ENCODE results near the gene ITIH3.

Gene ITIH3

GRCh38 chr3:52779011-52779836, 15.4 kb upstream of the ITIH3 start:
- DNase-seq (ENCODE audit: low read depth) = no peak

DNA sequence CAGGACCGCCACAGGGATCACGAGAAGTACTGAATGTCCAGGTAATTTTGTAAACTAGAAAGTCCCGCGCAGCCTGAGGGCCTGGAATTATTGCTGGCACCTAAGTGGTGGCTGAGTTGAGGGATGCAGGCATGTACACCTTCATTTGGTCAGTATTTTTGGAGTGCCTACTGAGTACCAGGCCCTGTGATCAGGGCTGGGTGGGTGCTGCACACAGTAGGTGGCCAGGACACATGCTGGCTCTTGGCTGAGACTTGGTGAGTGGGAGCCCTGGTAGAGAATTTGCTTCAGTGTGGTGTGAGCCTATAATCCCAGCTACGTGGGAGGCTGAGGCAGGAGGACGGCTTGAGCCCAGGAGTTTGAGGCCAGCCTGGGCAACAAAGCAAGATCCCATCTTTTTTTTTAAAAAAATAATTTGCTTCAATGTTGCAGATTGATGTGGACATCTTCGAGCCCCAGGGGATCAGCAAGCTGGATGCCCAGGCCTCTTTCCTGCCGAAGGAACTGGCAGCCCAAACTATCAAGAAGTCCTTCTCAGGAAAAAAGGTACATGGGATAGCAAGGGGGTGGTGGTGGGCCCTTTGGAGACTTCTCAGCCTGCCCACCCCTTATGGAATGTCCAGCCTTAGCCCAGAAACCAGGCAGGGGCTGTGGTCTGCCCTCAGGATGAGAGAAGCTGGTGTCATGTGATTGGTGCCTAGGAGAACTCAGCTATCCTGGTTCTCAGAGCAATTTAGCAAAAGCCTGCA, 14.6 kb upstream of the ITIH3 start:
- DNase-seq (ENCODE audit: low read depth) = no peak

DNA sequence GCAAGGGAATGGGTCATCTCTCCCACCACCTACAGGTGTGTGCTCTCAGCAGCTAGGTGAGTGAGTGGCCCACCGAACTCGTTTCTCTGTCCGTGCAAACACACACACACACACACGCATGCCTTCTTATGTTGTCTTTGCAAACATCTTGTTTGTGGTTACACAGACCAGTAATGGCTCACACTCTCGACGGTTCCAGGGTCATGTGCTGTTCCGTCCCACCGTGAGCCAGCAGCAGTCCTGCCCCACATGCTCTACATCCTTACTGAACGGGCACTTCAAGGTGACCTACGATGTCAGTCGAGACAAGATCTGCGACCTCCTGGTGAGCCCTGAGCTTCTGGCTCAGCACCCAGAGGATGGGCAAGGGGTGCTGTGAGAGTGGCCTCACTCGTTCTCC, 12.9 kb upstream of the ITIH3 start:
- DNase-seq (ENCODE audit: low read depth) = no peak

- DNase-seq (ENCODE audit: low read depth) = no peak
Measured at GRCh38 chr3:52782412-52783210, 12.0 kb upstream of the ITIH3 start.

DNA sequence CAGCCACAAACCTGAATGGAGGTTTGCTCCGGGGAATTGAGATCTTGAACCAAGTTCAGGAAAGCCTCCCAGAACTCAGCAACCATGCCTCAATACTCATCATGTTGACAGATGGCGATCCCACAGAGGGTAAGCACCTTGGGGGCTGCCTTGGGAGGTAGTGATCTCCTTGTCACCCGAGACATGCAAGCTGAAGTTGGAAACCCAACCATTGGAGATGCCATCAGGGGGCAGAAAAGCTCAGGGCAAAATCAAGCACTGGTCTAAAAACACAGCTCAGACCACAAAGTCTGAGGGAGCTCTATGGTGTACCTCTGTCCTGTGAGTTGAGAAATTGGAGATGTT, 11.4 kb upstream of the ITIH3 start:
- DNase-seq (ENCODE audit: low read depth) = no peak

GRCh38 chr3:52784021-52784621, 10.5 kb upstream of the ITIH3 start:
- no peak for DNase-seq (ENCODE audit: low read depth)

- no peak for DNase-seq (ENCODE audit: low read depth)
Measured at GRCh38 chr3:52784931-52785590, 9.5 kb upstream of the ITIH3 start.

GRCh38 chr3:52786330-52787215, 8.0 kb upstream of the ITIH3 start:
- no peak for DNase-seq (ENCODE audit: low read depth)

DNA sequence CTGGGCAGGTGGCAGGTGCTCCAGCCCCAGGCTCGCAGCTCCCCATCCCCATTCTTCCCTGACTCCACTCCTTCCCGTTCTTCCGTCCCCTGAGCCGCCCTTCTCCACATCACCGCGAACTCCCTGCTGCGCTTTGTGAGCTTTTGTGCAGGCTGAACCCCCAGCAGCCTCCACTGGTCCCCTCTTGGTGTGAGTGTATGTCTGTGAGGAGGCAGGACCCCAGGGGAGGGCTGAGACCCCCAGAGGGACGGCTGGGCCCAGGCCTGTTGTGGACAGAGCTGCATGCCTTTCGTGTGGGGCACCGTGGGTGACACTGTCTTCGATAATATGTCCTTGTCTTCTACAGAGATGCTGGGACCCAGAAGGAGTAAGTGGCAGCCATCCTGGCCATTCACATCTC, 7.3 kb upstream of the ITIH3 start:
- no peak for DNase-seq (ENCODE audit: low read depth)

GRCh38 chr3:52787672-52788625, 6.6 kb upstream of the ITIH3 start:
- DNase-seq (ENCODE audit: low read depth) = no peak

DNA sequence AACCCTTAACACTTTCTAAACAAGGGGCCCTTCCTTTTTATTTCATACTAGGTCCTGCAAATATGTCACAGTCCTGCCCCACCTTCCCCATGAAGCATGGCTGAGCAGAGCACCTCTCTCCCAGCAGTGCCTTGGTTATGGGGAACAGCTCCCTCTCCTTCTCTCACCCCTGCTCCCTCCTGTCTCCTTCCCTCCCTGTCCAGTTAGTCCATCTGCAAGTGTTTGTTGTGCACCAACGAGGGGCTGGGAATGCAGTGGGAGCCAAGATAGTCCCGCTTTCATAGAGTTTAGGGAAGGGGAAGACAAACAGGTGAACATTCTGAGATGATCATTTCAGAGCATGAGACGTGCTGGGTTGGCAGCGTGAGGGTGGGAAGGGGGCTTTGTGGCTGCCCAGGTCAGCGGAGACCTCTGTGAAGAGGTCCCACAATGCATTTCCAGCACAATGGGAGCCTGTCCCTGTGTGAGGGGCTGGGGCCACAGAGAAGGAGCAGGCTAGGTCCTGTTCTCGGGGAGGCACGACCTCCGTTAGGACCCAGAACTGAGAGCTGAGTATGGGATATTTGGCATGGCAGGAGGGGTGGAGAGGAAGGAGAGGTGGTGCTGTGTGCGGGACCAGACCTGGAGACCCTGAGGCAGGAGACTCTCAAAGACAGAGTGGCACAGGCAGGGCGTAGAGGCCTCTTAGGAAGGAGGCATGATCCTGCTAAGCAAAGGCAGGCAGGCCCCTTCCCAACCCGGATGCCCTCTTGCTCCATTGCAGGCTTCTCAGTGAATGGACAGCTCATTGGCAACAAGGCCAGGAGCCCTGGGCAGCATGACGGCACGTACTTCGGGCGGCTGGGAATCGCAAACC, 5.5 kb upstream of the ITIH3 start:
- DNase-seq (ENCODE audit: low read depth) = no peak

DNA sequence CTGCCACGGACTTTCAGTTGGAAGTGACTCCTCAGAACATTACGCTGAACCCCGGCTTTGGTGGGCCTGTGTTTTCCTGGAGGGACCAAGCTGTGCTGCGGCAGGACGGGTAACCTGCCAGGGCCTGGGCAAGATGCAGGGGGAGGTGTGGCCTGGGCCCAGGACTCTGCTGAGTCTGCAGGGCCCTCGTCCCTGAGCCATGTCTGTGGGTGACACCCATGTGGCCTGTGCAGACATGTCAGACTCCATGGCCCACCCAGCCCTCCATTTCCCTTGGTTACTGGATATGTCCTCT, 4.9 kb upstream of the ITIH3 start:
- DNase-seq (ENCODE audit: low read depth) = no peak

DNA sequence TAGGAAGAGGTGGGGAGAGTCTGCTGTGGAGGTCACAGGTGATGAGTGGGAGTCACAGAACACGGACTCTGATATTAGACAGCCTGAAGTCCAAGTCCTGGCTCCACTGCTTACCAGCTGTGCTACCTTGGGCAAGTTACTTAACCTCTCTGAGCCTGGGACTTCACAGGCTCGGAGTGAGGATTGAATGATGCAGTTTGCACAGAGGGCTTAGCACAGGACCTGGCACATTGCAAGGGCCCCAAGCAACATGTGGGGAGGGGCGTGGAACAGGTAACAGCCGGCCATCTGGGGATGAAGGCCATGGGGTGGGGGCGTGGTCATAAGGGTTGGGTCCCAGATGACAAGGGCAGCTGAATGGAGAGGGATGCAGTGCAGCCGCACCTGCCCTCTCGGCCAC, 4.3 kb upstream of the ITIH3 start:
- no peak for DNase-seq (ENCODE audit: low read depth)

- no peak for DNase-seq (ENCODE audit: low read depth)
Measured at GRCh38 chr3:52790741-52791140, 3.9 kb upstream of the ITIH3 start.

DNA sequence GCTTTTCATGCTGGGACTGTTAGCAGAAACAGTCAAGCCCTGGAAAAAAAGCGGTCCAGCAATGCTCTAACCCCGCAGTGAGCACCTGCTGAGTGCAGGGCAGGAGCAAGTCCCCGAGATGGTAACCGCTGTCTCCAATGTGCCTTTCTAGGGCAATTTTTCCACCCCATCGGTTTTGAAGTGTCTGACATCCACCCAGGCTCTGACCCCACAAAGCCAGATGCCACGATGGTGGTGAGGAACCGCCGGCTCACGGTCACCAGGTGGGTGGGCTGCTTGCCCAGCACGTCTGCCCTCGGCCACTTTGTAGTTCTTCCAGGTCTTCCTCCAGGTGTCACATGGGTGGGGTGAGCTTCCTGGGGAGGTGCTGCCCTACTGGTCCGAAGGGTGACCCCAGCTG, 3.2 kb upstream of the ITIH3 start:
- DNase-seq (ENCODE audit: low read depth) = no peak

GRCh38 chr3:52791928-52792327, 2.7 kb upstream of the ITIH3 start:
- DNase-seq (ENCODE audit: low read depth) = no peak

GRCh38 chr3:52792413-52792812, 2.2 kb upstream of the ITIH3 start:
- DNase-seq (ENCODE audit: low read depth) = no peak

DNA sequence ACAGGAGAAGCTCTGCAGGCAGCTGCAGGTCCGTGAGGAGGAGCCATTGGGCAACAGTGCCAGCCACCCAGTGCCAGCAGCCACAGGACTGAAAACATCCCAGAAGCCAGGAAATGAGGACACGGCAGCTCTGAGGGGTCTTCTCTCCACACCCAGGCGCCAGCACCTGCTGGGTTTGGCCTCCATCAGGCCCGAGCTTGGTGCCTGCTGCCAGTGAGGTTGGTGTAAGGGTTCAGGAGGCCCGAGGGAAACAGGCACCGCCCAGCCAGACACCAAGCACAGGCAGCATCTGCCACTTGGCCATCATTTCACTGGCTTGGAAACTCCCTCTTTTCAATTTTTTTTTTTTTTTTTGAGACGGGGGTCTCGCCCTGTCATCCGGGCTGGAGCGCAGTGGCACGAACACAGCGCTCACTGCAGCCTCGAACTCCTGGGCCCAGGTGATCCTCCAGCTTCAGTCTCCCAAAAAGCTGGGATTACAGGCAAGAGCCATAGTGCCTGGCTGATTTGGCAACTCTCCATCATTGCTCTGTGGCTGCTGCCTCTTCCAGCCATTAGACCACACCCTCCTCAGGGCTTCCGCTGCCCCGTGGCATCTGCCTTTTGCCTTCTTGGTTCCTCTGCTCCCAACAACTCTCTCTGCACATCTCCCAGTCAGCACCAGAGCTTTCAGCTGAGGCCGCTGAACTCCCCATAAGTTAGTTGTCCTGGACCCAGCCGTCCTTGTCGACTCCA, 1.5 kb upstream of the ITIH3 start:
- no peak for DNase-seq (ENCODE audit: low read depth)
